GM12878 (cell line): ENCODE data around the gene ING1. TPM values are rescaled to one million over a fixed set of nuclear protein-coding genes. Genes with fewer than 3 reads are reported as not detected.

Experiments
- BCLAF1 ChIP-seq: fragments of 450-650 bp; IDR thresholded peaks from 2 replicates; pipeline ENCODE4 v1.6.1; 2017; ENCODE audit warnings: antibody characterized with exemption, mild to moderate bottlenecking, moderate library complexity
- PBX3 ChIP-seq: IDR thresholded peaks from 2 replicates; pipeline ENCODE4 v1.6.1; 2011; ENCODE audit warnings: mild to moderate bottlenecking, low read depth, low read length, moderate library complexity; ENCODE audit not compliant: insufficient replicate concordance
- SREBF2 ChIP-seq: IDR thresholded peaks from 2 replicates; pipeline ENCODE4 v1.6.1; 2012; ENCODE audit warnings: mild to moderate bottlenecking, low read length
- TARDBP ChIP-seq: IDR thresholded peaks from 2 replicates; pipeline ENCODE4 v1.6.1; 2016; ENCODE audit warnings: borderline replicate concordance
- ZBTB4 ChIP-seq: fragments of 450-650 bp; formaldehyde crosslinking; IDR thresholded peaks from 2 replicates; pipeline ENCODE4 v1.4.0; 2022; ENCODE audit warnings: mild to moderate bottlenecking, moderate library complexity
- ZNF24 ChIP-seq: fragments of 450-650 bp; IDR thresholded peaks from 2 replicates; pipeline ENCODE4 v1.6.1; 2017; ENCODE audit warnings: antibody characterized with exemption, mild to moderate bottlenecking
- polyA plus RNA-seq, 11 experiments: library from polyadenylated mRNA; depleted of rRNA in 4 of 11; unstranded in 6 of 11; stranded (reverse) in 5 of 11; fragments of >200 nt; fragmentation: Nextera tagmentation in 4 of 11; fragmentation: Illumina TruSeq in 1 of 11; extraction: Ambion mirVana in 4 of 11; extraction: Trizol in 1 of 11; gene quantifications; 1 replicate in 1 of 11; 2 replicates in 10 of 11; pipeline versions ENCODE4 v1.2.1 to v1.2.3, GENCODE V29; 2011 to 2016; ENCODE audit warnings: inconsistent platforms in 2 of 11, missing spikeins in 2 of 11, low read depth in 1 of 11
- total RNA-seq, 4 experiments: library from RNA; depleted of rRNA in 3 of 4; stranded (reverse); fragments of >200 nt in 3 of 4; fragmentation: Illumina TruSeq in 1 of 4; extraction: Trizol in 1 of 4; gene quantifications; 2 replicates each; pipeline versions ENCODE4 v1.2.1 to v1.2.3, GENCODE V29; 2013 to 2021

ING1 gene
- total and polyA plus RNA-seq, 10 of the 15 experiments (the other 5 are each of a cell fraction or from before 2014, with no cell fraction given), result 1.3 to 20.4 (median 13.1) TPM

- TF ChIP-seq PBX3 (no peak), ZNF24 (no peak), SREBF2 (no peak), BCLAF1 (no peak), ZBTB4 (CRISPR knock-in tag) (no peak), TARDBP (no peak)
Measured at GRCh38 chr13:110766671-110767430, 53.4 kb downstream of the ING1 start (continued).
